ENCODE results near the gene FBXL19.
"Not testable (repeated sequence)": the region's sequence is repeated elsewhere in the genome, so short reads cannot be mapped to it uniquely, and the experiment has no call there.

The FBXL19 gene

DNA sequence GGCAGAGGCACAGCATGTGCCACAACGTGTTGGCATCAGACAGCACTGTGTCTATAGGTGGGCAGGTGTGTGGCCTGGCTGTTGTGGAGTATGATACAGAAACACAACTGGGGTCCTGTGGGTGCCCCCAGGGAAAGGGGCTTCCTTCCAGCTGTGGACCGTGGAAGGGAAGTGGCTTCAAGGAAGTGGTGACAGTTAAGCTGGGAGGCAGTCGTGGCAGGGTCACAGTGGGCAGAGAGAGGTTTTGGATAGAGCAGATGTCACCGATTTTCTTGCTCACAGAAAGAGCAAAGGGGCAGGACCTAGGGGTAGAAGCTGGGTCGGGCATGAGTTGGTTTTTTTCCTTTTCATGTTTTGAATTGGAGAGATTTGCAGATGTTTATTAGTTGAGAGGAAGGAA lies 14.3 kb downstream of the FBXL19 start:
- TF ChIP-seq, protein P1, sequence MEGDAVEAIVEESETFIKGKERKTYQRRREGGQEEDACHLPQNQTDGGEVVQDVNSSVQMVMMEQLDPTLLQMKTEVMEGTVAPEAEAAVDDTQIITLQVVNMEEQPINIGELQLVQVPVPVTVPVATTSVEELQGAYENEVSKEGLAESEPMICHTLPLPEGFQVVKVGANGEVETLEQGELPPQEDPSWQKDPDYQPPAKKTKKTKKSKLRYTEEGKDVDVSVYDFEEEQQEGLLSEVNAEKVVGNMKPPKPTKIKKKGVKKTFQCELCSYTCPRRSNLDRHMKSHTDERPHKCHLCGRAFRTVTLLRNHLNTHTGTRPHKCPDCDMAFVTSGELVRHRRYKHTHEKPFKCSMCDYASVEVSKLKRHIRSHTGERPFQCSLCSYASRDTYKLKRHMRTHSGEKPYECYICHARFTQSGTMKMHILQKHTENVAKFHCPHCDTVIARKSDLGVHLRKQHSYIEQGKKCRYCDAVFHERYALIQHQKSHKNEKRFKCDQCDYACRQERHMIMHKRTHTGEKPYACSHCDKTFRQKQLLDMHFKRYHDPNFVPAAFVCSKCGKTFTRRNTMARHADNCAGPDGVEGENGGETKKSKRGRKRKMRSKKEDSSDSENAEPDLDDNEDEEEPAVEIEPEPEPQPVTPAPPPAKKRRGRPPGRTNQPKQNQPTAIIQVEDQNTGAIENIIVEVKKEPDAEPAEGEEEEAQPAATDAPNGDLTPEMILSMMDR (conservative IDR thresholded peaks at IDR 0.05; ENCODE audit: low read depth, low read length): no peak
- H3K4me3 ChIP-seq (ENCODE audit: low read depth, low read length): no peak overlapping the region

DNA sequence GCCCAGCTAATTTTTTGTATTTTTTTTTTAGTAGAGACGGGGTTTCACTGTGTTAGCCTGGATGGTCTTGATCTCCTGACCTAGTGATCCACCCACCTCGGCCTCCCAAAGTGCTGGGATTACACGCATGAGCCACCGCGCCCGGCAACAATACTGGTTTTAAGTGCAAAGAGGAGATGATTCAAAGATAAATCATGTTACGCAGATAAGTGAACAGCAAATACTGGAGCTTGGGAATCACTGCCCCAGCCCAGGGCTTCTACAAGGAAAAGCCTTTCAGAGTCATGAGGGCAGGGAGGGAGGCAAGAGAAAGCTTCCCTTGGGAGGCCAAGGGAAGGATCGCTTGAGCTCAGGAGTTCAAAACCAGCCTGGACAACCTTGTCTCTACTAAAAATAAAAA lies 16.2 kb downstream of the FBXL19 start:
- not testable (repeated sequence) for H3K4me3 ChIP-seq (ENCODE audit: low read depth, low read length); DNase-seq (ENCODE audit: low read depth)

More for the DNA sequence above, 14.3 kb downstream of the FBXL19 start:
- DNase-seq (ENCODE audit: low read depth): no peak

DNA sequence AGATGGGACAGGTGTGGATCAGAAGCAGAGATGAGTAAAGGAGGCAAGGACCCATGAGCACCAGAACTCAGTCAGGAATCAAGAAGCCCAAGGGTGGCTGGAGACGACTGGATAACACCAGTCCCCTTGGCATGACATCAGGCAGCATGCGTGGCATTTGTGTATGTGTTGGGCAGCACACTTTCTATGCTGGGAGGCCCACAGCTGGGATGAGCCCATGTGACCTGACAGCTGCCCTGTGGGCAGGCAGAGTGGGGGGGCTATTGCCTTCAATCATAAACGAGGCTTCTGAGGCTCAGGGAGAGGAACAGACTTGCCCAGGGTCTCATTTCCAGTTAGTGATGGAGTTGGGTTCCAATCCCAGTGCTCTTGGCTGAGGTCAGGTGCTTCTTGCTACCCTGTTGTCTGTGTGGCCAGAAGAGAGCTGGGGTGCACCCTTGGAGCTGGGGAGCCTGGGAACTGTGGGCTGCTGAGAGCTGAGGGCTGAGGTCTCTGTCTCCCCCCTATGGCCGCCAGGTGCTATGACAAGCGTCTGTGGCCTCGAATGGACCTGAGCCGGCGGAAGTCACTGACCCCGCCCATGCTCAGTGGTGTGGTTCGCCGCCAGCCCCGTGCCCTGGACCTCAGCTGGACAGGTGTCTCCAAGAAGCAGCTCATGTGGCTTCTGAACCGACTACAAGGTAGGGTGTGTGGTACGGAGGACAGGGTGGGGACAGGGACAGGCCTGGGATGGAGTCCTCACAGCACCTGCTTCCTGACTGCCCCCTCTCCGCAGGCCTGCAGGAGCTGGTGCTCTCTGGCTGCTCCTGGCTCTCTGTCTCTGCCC lies 18.4 kb downstream of the FBXL19 start:
- TF ChIP-seq, protein P1 (conservative IDR thresholded peaks at IDR 0.05; ENCODE audit: low read depth, low read length): peak; percentile 90
- peak; percentile 80 for DNase-seq (ENCODE audit: low read depth)
- no peak overlapping the region for H3K4me3 ChIP-seq (ENCODE audit: low read depth, low read length)

DNA sequence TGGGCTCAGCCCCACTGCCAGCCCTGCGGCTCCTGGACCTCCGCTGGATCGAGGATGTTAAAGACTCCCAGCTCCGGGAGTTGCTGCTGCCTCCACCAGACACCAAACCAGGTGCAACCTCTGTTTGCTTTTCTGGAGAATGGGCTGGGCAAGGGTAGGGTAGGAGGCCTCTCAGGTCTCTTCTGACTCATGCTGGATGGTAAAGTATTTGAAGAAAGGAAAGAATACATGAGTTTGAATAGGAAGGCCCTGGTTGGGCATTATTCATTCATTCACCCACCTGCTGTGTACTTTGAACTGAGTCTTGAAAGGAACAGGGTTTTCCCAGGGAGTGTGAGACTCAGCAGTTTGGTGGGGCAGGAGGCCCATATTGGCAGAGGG lies 19.0 kb downstream of the FBXL19 start:
- H3K4me3 ChIP-seq (ENCODE audit: low read depth, low read length): no peak overlapping the region
- TF ChIP-seq, protein P1 (conservative IDR thresholded peaks at IDR 0.05; ENCODE audit: low read depth, low read length): no peak
- DNase-seq (ENCODE audit: low read depth): no peak

DNA sequence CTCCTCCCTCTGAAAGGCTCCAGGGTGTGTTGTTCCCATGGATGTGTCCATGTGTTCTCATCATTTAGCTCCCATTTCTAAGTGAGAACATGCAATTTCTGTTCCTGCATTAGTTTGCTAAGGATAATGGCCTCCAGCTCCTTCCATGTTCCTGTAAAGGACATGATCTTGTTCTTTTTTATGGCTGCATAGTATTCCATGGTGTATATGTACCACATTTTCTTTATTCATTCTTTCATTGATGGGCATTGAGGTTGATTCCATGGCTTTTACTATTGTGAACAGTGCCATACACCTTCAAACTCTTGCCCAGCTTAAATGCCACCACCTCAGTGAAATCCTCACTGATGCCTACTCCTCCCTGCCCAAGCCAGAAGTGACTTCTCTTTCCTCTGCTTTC lies 21.0 kb downstream of the FBXL19 start:
- H3K4me3 ChIP-seq (ENCODE audit: low read depth, low read length): no peak overlapping the region
- TF ChIP-seq, protein P1 (conservative IDR thresholded peaks at IDR 0.05; ENCODE audit: low read depth, low read length): no peak
- DNase-seq (ENCODE audit: low read depth): no peak

DNA sequence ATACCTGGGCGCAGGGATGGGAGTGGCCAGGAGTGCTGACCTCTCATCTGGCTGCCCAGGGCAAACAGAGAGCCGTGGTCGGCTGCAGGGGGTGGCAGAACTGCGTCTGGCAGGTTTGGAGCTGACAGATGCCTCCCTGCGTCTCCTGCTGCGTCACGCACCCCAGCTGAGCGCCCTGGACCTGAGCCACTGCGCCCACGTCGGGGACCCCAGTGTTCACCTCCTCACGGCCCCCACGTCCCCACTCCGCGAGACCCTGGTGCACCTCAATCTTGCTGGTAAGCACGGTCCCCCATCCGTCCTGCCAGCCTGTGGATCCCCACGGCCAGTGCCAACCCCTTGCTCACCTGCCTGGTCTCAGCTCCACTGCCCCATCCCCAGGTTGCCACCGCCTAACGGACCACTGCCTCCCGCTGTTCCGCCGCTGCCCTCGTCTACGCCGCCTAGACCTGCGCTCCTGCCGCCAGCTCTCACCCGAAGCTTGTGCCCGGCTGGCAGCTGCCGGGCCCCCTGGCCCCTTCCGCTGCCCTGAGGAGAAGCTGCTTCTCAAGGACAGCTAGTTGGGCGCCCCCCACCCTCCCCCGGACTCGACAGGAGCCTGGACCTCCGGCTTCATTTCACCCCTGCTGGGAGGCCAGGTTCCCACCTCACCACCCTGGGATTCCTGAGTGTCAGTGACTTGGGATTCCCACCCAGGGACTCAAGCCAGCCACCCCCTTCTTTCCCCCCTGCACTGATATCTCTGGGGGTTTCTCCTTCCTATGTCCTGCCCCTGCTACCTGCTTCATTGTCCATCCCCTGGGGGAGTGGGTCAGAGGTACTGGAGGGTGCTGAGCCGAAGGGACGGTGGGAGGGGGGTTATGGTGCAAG lies 23.5 kb downstream of the FBXL19 start:
- no peak overlapping the region for H3K4me3 ChIP-seq (ENCODE audit: low read depth, low read length)
- no peak for DNase-seq (ENCODE audit: low read depth)
- TF ChIP-seq, protein P1 (conservative IDR thresholded peaks at IDR 0.05; ENCODE audit: low read depth, low read length): no peak

DNA sequence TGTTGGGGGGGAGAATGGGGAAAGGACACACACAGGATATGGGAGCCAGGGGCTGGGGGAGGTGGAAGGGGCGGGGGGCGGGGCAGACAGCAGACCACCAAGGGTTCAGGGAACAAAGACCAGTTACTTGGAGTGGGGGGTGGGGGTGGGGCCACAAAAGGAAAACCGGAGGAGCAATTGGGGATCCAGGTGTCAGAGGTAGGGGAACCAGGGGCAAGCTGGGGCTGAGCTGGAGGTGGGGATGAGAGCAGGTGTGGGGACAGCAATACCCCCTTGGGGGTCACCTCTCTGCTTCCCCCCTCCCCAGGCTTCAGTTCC lies 24.1 kb downstream of the FBXL19 start:
- TF ChIP-seq, protein P1 (conservative IDR thresholded peaks at IDR 0.05; ENCODE audit: low read depth, low read length): no peak
- no peak for DNase-seq (ENCODE audit: low read depth)
- H3K4me3 ChIP-seq (ENCODE audit: low read depth, low read length): no peak overlapping the region

Data from choroid plexus epithelial cell (primary cell).